SU-DHL-6 (cell line): ENCODE measurements around the gene TTC23L.

Experiments
- EZH2phosphoT487 ChIP-seq: fragments of 200-600 bp; sonication (generic), shearing (Covaris generic); conservative IDR thresholded peaks from 2 replicates; pipeline ENCODE4 v1.6.1; 2018; ENCODE audit warnings: mild to moderate bottlenecking, antibody characterized with exemption, low read length, moderate library complexity, mixed read lengths
- TF ChIP-seq, protein P1 (sequence below): fragments of 200-600 bp; sonication (generic); IDR thresholded peaks from one replicate; pipeline ENCODE4 v1.5.1; 2017; ENCODE audit warnings: antibody characterized with exemption, mild to moderate bottlenecking, low read length, moderate library complexity; ENCODE audit not compliant: insufficient read depth, poor library complexity, severe bottlenecking

DNA sequence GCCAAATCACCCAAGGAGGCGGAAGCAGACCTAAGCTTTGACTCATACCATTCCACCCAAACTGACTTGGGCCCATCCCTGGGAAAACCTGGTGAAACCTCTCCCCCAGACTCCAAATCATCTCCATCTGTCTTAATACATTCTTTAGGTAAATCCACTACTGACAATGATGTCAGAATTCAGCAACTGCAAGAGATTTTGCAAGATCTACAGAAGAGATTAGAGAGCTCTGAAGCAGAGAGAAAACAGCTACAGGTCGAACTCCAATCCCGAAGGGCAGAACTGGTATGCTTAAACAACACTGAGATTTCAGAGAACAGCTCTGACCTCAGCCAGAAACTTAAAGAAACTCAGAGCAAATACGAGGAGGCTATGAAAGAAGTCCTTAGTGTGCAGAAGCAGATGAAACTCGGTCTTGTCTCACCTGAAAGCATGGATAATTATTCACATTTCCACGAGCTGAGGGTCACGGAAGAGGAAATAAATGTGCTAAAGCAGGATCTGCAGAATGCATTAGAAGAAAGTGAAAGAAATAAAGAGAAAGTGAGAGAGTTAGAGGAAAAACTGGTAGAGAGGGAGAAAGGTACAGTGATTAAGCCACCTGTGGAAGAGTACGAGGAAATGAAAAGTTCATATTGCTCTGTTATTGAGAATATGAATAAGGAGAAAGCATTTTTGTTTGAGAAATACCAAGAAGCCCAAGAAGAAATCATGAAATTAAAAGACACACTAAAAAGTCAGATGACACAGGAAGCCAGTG is 15.8 kb upstream of the TTC23L start:
- TF ChIP-seq, protein P1, sequence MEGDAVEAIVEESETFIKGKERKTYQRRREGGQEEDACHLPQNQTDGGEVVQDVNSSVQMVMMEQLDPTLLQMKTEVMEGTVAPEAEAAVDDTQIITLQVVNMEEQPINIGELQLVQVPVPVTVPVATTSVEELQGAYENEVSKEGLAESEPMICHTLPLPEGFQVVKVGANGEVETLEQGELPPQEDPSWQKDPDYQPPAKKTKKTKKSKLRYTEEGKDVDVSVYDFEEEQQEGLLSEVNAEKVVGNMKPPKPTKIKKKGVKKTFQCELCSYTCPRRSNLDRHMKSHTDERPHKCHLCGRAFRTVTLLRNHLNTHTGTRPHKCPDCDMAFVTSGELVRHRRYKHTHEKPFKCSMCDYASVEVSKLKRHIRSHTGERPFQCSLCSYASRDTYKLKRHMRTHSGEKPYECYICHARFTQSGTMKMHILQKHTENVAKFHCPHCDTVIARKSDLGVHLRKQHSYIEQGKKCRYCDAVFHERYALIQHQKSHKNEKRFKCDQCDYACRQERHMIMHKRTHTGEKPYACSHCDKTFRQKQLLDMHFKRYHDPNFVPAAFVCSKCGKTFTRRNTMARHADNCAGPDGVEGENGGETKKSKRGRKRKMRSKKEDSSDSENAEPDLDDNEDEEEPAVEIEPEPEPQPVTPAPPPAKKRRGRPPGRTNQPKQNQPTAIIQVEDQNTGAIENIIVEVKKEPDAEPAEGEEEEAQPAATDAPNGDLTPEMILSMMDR, result no peak
- no peak for TF ChIP-seq EZH2phosphoT487
